Iris pigment epithelial cell (primary cell): ENCODE results near the gene EXOC6B.

Source experiments
- DNase-seq: peaks from one replicate; pipeline ENCODE4 v3.0.0-alpha.2; 2011; ENCODE audit warnings: low read depth

Gene EXOC6B

DNA sequence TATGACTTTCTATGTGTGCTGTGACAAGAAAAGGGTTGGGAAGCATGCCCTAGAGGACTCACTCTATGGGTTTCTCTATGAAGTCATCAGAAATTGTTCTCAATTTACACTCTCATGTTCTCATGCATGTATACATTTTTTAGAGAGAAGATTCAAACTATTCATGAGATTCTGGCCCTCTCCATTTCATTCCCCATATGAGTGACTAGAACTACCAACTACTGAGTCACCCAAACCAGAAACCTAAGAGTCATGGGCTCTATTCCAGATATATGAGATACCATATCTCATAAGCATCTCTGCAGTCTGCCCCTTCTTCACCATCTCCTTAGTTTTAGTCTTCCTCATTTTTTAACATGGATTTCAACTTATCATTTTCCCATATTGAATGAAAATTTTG is 87.7 kb downstream of the EXOC6B start:
- peak; percentile 35 for DNase-seq

DNA sequence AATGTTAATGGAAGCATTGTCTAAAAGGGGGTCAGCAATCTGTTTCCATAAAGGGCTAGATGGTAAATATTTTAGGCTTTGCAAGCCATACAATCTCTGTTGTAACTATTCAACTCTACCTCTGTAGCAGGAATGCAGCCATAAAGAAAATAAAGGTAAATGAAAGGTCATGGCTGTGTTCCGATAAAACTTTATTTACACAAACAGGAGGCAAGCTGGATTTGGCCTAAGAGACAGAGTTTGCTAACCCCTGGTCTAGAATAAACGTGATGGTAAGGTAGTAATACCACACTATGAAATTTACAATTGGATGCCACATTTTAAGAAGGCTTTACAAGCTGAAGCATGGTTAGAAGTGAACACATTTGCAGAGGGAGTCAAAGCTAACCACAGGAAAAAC is 91.4 kb downstream of the EXOC6B start:
- DNase-seq = no peak

DNA sequence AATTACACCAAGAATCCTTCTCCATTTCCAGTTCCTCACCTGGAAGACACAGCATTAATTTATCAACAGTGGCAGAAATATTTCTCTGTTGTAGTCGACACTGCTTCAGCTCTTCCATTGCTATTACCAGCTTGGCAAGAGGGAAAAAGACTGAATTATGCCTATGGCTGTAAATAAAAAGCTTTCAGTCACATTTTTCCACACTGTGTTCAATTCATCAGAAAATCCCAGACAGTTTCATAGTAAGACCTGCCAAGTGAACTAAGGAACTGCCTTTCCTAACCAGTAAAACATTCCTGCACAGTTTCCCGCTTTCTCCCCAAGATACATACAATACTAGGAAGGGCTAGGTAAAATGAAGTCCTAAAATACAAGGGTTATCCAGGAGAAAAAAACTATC is 94.7 kb downstream of the EXOC6B start:
- no peak for DNase-seq

DNA sequence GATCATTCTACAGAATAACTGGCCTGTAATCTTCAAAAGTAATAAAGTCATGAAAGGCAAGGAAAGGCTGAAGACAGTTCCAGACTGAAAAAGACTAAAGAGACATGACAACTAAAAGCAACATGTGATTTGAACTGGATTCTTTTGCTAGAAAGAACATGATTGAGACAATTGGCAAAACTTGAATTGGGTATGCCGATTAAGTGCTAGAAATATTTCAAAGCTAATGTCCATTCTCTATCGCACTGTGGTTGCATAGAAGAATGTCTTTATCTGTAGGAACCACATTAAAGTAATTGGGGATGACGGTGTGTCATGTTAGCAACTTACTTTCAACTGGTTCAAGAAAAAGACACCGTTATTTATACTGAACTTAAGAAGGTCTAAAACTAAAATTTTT is 98.5 kb downstream of the EXOC6B start:
- DNase-seq = no peak

DNA sequence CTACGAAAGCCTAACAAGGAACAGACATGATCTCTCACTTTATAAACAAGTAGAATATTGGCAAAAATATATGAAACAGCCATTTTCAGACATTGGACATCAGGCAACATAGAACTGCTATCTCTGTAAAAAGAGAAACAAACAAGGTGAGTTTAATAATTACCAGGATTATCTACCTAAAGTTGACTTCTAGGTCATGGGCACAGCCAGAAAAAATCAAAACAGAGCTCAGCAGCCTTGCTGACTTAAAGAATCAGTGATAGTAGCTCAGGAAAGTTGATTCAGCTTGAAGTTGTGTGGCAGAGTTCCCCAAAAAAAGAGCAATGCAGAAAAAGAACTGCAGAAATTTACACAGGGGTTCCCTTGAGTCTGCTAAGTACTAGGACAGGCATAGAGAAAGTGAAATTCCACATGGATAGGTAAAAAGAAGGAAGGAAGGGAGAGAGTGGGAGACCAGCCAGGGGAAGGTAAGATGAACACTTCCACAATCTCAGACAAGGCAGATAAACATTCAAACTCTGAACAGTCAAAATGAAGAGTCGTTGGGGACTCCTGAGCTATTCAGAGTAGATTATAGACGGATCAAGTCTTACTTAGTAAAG is 102.0 kb downstream of the EXOC6B start:
- DNase-seq = no peak

DNA sequence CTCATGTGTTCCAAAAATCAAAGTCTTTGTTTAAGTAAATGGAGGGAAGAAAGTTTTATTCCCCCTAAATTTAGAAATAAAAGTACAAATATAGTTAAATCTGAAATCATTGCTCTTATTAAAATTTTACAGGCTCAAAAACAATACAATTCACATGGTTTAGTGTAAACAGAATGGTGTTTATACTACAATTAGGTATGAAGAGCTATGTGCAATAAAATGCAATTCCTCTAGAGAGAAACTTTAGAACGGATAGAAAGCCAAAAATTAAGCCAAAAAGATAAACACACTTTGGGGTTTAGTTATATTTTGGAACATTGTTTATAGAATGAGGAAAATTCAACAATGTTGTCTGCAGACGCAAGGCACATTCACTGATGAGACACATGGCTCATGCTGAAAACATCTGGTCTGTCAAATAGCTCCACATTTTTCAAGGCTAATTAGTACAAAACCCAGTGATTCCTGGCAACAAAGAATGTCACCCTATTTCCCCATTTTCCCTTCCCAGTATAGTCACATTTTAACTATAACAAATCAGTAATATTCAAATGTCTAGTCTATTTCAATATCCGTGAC is 103.3 kb downstream of the EXOC6B start:
- DNase-seq = peak; percentile 70

DNA sequence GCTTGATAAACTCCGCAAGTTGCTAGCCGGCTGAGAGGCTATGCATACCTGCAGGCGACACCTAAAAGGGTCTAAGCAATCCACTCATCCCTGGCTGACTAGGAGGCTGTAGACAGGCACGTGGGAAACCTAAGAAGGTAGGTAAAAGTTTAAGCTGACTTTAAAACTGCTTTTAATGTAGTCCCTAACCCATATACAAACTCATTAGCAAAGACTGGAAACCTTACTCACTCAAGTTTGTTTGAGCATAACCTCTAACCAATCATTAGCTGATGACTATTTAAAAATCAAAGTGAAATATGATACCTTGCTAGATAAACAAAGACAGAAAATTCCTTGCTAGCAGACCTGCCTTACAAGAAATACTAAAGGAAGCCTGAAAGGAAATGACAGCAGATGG is 106.4 kb downstream of the EXOC6B start:
- peak; percentile 52 for DNase-seq

DNA sequence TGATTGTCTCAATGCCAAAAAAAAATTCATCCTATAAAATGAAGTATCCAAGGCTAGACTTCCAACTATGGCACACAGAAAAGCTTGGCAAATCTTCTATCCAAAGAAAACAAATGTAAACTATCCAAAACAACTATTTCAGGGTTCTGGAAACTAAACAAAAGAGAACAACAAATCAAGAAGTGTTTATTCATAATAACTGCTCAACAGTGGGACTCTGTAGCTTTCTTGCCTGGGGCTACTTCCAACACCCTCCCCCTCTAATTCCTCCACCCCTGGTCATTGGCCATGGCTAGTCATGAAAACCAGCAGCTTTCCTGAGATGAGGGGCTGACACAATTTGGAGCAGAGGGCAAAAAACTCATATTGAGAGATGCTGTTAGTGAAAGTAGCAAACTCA is 107.0 kb downstream of the EXOC6B start:
- no peak for DNase-seq

DNA sequence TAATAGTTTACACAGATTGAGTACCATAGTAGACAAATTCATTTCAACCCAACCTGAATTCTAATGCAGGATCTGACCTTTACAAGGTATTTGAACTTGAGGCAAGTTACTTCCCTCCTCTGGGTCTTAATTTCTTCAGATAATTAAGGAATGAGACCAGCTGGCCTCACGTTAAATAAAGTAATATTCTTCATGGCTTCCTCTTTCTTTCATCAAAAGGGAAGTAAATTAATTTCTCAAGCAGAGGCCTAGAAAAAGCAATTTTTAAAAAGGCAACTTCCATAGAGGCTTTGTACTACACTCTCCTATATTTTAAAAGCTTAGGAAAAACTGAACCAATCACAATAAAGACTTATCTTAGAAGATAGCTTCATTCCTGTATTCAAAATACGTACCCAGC is 109.2 kb downstream of the EXOC6B start:
- no peak for DNase-seq

DNA sequence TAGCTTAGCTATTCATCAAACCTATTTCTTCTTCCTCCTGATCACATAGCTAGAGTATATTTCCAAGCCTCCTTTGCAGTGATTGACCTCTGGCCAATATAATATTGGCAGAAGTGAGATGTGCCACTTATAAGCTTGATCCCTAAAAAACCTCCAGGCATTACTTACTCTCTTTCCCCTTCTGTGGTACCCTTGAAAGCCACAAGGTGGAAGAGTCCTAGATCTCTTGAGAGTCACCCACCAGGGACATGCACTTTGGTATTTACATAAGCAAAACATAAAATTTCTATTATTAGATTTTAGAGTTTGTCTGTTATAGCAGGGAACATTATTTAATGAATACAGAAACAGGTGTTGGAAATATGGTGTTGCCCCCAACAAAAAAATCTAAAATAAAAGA is 112.0 kb downstream of the EXOC6B start:
- DNase-seq = no peak

DNA sequence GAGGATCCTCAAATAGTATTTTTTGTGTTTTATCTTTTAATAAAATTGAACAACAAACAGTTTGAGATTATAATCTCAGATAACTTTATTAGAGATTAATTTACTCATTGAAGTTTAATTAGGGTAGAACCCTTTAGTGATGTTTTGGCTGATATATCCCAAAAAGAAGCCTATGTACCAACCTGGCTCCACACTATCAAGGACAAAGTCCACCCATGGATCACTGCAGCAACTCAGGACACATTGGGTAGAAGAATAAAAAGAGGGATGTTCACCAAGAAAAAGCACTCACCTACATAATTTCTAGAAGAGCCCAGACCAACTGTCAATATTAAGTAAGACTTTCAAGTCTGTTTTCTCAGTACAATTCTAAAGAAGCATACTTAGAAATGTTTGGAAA is 112.9 kb downstream of the EXOC6B start:
- DNase-seq = no peak

DNA sequence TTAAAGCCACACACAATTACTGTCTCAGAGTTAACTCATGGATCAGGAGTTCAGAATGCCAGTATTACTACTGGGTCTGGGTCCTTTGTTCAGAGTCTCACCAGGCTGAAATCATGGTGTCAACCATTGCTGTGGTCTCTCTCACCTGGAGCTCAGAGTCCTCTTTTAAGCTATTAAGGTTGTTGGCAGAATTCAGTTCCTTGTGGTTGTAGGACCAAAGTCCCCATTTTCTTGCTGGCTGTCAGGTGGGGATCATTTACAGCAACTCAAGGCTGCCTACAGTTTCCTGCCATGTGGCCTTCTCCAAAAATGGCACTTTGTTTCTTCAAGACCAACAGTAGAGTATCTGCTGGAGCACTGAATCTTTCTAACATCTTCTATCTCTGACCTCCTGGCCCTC is 113.5 kb downstream of the EXOC6B start:
- DNase-seq = no peak

DNA sequence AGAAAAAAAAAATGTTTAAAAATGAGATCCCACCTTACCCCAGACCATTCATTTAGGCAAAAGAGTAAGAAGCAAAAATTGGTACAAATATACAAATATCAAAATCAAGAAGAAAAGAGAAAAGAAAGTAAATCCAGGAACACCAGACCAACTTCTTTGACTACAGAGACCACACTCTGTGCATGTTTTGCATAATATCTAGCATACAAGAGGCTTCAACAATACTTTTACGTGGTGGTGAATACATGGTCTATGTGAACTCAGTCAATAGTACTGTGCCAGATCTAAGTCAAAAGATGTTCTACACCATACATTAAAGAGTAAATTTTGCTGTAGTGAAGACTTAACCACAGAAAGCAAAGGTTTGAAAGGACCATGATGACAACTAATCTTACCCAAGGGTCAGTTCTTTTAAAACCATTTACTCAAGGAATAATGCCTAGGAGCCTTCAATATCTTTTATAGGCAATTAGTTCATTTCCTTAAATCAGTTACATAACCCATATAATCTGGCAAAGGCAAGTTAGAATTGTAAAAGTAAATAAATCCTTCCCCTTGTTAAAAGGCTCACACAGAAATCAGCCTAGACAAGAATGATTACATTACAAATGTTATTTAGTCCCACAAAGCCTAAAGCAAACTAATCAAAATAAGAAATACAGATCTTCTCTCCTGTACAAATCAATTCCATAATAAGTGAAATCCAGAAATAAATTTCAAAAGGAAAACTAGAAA is 115.2 kb downstream of the EXOC6B start:
- DNase-seq = no peak

DNA sequence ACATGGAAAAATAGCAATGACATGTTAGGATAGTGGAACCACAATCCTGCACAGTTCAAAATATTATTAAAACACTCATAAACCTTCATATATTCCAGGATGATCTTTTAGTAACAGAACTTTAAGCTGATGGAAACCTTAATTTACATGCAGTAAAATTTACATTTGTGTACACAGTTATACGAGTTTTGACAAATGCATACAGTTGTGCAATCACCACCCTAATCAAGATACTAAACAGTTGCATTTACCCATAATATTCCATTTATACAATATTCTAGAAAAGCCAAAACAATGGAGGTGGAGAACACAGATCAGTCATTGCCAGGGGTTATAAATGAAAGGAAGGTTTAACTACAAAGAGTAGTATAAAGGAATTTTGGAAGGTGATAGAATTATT is 117.6 kb downstream of the EXOC6B start:
- no peak for DNase-seq

DNA sequence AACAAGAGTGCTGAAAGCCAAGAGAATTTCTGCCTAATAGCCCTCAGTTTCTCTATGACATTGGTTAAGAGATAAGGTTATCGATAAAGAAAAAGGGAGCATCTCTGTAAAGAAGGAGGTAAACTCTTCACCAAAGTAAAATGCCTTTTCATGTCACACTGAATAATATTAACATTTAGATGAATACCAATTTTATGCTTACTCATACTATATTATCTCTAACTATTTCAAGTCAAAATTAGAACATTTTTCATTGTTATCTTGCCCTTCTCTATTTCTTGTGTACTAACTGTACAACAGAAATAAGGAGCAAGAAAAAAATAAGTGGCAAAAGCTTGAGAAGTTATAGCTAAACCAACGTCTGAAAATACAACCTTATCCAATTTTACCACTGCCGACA is 127.5 kb downstream of the EXOC6B start:
- no peak for DNase-seq

DNA sequence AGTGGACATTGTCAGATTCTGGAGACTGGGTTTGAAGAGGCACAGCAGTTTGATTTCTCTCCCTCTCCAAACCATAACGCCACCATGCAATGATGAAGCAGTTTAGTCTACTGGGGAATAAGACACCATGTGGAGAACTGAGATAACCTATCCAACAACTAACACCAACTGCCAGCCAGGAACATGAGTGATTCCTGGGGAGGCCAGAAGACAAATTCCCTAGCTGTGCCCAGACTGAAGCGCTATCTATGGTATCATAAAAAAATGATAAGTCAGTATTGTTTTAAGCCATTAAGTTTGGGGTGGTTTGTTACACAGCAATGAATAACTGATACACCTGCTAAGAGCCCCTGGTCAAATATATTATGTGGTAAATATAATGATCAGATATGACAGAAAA is 129.3 kb downstream of the EXOC6B start:
- no peak for DNase-seq

DNA sequence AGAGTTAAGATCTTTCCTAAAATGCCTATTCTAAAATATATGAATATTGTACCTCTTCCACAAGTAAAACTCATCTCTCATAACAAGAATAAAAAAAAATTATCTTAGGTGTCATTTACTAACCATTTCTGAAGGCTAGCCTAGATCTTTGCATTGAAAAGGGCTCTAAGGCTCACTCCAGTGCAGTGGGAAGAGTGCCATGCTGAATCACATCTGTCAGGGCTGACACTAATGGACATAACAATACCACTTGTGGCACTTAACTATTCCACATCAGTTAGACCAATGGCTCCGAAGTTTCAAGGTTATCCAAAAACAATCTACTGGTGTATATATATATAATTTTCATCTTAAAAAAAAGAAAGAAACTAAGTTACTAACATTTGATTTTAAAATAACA is 130.2 kb downstream of the EXOC6B start:
- no peak for DNase-seq

DNA sequence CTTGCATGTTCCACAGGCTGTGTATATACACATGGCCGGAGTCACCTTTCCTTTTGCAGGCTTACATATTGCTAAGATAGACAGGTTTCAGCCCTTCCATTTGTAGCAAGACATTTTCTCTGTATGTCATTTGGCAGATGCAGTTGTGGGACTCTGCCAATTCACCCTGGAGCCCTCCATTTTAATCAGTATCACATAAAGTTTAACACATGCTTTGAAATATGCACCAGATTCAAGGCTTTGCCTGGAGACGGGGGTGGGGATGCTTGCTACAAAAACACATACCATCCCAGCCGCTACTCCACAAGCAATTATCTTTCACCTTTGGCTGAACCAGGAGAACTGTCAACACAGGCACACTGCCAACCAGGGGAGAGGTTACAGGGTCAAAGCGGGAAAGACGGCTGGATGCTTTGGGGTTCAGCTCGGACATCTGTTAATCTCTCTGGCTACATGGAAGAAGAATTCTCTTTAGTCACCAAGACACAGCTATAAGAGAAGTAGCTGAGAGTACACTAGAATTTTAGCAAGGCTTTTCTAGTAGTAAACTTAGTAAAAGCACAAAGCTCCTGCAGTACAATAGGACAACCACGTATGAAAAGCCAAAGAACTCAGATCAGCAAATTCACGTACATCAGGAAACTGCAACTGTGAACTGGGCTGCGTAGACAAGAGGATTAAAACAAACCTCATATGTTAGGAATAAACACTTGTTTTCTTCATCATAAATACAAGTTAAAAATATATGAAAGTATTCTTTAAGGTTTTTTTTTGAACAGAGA is 130.9 kb downstream of the EXOC6B start:
- DNase-seq = peak; percentile 84

DNA sequence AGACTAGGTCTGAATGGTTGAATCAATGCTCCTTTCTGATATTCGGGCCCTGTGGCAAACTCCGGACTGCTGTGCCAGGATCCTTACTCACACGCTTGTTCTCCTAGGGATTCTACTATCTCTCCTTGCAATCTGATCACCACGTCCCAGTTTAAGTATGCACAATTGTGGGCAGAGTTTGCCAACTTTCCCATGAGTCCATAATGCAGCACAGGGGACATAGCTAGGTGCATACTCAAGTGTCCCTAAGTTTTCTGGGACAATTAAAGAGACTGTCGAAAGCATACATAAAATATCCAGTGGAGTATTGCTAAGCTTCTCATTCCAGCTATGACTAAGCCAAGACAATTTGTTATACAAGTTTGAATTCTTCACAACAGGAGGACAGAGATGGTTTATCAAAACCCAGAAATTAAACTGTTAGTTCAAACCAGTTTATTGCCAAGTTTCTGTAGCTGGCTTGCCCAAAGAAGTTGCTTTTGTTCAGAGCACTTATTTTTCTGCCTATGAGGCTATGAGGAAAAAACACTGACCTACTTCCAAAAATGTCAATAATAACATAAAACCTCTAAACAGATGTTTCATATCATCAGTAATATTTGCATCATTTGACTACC is 136.1 kb downstream of the EXOC6B start:
- no peak for DNase-seq

DNA sequence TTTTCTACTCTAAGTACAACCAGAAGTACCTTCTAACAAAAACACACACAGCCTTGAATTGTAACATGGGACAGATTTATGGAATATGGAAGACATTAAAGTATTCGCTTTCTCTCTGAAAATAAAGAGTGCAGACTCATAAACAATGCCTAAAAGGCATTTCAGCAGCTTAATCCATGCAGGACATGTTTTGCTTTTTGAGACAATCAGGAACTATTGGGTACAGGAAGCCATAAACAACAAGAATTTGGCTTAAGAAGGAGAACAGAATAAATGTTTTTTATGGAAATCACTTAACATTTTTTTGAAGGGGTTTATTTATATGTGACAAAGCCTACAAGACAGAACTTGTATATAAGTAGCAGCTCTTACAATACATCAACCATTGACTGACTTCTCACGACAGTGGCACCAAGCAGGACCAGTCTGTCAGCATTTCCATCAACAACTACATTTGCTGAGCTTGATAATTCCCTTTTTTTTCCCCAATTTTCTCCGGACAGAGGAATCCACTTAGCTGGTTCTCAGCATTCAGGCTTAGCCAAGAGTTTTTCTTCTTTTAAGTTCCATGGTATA is 140.1 kb downstream of the EXOC6B start:
- no peak for DNase-seq

DNA sequence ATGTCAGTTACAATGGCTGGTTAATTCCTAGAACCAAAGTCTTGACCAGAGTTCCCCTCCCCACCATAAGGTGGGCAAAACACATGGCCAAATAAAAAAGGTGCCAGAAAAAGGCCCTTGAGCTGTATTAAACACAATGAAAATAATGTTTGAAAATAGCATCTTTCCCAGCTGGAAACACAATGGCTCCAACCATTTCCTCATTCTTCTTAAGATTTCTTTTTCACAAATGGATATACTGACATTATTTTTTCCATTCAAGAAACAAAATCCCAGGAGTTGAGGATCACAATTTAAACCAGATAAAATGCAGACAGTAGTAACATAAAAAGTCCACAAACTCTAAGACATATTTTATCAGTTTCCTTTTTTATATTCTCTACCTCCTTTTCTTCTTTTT is 143.8 kb downstream of the EXOC6B start:
- no peak for DNase-seq
